NCI-H1436 (cell line): ENCODE data around the gene ENTPD8.
A peak's percentile ranks its signal among the peaks of the same experiment; 100 is the strongest.
"Not testable (repeated sequence)": the region's sequence is repeated elsewhere in the genome, so short reads cannot be mapped to it uniquely, and the experiment has no call there.

Source experiments
- DNase-seq: peaks from one replicate; lab custom pipeline; 2025; lab: John Stamatoyannopoulos, UW

The ENTPD8 gene

DNA sequence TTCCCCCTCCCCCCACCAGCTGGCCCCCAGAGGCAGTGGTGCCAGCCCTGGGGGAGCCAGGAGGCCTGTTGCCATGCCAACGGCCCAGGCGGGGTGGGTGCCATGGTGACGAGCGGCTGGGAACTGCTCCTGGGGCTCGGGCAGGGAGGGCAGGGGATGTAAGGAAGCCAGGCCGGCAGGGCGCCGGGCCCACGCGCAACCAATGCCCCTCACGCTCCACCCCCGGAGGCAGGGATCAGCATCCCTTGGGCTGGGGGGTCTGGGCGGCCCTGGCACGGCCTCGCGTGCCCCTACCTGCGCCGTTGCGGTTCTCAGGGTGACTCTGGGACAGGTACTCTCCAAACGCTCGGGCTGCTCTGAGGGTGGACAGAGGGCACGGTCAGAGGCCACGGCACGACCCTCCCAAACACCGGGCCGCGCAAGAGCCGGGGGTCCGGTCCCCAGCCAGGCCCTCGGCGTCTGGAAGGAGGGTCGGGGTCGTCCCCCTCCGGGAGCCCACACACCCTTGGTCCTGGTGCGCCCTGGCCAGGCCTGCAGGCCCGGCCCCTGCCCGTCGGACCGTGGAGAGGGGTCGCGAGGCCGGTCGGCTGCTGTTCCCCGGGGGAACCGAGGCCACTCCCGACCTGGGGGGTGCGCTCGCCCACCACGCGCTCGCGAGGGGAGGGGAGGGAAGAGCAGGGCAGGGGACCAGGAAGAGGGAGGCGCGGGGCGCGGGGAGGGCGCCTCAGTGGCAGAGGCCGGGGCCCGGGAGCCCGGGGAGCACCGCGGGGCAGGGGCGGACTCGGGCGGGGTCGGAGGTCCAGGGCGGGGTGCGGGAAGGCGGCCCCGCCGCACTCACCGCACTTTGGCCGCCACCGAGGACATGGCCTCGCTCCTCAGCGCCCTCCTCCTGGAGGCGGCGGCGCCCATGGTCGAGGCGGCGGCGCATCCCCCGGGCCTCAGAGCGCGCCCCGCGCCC is 17.3 kb upstream of the ENTPD8 start:
- DNase-seq: peak; percentile 77

DNA sequence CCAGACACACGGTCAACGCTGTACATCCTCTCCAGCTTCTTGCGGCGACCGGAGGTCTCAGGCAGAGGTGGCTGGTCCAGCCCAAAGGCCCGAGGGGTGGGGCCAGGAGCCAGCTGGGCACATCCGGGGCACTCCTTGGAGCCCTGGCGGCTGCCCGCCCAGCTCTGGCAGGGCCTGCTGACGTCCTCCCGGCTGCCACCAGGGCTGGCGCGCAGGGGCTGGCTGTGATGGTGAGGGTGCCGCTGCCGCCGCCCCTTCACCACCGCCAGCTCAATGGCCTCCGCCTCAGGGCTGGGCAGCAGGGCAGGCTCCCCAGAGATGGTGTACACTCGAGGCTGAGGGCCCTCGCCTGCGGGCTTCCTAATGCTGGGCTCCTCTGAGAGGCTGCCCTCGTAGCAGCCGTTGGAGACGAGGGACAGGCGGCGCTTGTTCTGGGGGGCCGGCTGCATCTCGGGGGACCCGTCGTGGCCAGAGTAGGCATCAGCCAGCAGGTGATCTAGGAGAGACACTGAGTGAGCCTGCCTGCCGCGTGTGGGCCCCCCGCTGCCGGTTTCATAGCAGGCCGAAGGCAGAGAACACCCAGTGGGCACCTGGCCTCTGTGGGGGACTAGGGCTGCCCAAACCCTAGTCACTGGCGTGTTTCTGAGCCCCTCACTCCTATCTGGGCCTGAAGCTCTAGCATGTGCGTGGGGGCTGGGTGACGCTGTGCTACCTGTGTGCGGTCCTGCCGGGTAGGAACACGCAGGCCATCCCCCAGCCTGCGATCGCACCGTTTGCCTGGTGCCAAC is 16.4 kb upstream of the ENTPD8 start:
- no peak for DNase-seq

DNA sequence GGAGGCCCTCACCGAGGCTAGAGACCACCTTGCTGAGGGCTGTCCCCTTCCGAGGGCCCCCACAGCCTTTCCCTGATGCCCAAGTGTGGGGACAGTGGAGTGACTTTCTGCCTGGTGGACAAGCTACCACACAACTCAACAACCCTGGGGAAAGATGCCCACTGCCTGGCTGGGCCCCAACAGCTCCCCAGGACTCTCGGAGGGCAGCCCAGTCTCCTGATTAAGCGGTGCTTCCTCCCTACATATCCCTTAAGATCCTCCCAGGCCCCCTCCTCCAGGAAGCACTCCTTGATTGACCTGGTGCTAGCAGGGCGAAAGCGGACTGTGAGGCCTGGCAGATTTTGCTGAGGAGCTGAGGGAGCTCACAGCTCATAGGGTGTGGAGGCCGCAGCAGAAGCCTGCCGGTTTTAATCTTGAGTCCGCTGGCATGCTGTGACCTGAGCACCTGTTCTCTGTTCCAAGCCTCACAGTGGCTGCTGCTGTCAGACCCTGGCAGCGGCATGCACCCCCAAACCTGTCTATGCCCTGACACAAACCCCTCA is 15.8 kb upstream of the ENTPD8 start:
- DNase-seq: no peak

DNA sequence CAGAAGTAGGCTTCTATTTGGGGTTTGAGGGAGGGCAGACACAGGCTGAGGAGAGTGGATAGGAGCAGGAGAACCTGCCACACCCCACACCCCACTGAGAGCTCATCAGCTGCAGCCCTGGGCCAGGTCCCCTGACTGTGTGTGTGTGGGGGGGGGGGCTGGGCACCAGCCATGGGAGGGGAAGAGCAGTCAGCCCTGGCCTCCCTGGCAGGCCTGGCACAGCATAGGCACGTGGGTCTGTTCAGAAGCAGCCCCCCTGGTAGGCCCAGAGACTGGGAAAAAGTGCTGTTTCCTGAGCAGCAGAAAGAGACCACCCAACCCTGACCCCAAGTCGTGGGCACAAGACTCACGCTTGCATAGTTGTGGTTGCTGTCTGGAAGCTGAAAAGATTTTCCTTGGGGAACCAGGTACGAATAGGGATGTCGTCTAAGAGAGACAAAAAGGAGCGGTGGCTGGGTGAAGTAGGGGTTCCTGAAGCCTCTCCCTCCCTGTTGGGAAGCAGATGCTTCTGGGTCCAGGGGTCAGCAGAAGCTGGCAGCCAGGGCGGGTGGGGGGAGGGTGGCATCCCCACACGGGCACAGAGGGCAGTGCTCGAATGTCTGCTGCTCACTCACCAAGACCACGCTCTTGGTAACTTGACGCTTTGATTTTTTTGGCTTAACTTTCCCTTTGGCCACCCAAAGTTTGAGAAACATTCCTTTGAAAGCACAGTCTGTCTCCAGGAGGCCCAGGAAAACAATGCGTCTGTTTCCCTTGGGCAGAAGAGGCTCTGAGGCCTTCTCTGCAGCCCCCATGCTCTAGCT is 15.1 kb upstream of the ENTPD8 start:
- DNase-seq: no peak

DNA sequence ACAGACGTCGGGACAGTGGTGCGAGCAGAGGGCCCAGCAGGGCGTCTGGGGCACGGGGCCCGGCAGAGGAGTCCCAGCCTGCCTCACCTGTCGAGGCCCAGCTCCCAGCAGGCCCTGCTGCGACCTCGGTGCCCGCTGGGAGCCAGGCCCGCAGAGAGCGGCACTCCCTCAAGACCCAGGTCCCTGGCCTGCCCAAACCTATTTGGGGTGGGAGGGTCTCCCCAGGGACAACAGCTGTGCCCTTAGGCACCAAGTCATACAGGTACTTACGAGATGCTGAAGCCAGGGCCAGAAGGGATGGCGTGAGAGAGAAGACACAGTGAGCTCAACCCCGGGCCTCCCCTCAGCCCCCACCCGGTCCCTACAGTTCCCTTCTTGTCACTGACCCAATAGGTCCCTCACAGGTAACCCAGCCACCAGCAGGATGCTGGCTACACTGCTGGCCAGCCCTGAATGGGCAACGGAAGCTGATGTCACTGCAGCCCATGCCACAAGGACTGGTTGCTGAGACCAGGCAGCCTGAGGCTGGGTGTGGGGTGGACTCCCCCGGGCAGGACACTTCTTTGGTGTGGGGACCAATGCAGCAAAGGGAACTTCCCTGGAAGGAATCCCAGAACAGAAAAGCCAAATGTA is 14.3 kb upstream of the ENTPD8 start:
- no peak for DNase-seq

DNA sequence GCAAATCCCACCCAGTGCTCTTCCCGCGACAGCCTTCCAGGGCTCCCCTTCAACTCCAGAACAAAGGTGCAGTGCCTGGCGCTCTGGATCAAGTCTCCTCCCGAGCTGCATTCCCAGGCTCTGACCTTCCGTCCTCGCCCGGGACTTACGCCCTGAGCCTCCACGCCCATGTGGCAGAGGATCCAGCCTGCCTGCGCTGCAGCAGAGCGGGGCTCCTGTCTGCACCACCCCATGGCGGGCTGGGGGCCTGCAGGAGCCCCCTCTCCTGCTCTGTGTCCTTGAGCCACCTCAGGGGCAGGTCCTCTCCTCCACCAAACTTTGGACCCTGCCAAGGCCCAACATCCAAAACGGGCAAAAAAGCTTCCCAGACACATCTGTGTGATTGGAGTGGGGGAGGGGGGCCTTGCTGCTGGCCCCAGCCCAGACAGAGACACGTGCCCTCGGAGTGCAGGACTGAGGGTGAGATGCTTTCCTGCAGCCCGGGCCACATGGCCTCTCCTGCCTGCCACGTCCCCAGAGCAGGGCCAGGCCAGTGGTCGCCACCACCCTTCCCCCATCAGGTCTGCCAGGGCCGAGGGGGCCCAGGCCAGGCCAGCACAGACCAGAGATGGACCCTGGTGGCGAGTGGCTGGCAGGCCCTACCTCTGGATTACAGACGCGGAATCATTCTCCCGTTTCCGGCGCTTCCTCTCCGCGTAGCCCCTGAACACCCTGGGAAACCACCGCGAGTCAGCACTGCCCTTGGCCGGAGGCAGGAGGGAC is 13.6 kb upstream of the ENTPD8 start:
- DNase-seq: no peak

DNA sequence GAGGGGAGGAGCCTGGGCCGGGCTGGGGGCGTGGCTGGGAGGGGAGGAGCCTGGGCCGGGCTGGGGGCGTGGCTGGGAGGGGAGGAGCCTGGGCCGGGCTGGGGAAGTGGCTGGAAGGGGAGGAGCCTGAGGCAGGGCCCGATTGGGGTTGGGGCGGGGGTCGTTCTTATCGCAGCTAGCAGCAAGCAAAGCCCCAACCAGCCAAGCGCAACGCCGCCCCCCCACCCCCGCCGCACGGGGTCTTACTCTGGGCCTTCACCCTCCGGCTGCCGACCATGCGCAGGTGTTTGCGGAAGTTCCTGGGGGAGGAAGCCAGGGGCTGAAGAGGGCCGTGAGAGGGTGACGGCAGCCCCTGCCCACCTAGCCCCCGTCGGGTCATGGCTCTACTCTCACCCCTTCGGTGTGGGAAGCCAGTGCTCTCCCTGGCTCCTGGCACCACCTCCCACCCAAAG is 13.0 kb upstream of the ENTPD8 start:
- DNase-seq: no peak

DNA sequence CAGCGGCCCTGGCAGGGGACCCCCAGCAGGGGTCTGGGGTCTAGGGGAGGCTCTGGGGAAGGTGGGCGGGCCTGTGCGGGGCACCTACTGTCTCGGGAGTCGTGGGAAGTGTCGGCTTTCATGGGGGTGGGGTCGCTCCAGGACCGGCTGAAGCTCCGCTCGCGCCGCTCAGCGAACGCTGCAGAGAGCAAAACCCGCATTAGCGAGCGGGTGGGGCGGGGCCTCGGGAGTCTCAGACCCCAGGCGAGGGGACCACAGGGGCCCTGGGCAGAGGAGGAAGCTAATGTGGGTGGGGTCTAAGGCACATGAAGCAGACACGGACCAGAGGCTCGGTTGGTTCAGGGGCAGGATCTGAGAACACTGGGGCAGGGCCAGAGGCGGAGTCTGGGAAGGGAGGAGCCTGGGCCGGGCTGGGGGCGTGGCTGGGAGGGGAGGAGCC is 12.5 kb upstream of the ENTPD8 start:
- peak; percentile 15 for DNase-seq

DNA sequence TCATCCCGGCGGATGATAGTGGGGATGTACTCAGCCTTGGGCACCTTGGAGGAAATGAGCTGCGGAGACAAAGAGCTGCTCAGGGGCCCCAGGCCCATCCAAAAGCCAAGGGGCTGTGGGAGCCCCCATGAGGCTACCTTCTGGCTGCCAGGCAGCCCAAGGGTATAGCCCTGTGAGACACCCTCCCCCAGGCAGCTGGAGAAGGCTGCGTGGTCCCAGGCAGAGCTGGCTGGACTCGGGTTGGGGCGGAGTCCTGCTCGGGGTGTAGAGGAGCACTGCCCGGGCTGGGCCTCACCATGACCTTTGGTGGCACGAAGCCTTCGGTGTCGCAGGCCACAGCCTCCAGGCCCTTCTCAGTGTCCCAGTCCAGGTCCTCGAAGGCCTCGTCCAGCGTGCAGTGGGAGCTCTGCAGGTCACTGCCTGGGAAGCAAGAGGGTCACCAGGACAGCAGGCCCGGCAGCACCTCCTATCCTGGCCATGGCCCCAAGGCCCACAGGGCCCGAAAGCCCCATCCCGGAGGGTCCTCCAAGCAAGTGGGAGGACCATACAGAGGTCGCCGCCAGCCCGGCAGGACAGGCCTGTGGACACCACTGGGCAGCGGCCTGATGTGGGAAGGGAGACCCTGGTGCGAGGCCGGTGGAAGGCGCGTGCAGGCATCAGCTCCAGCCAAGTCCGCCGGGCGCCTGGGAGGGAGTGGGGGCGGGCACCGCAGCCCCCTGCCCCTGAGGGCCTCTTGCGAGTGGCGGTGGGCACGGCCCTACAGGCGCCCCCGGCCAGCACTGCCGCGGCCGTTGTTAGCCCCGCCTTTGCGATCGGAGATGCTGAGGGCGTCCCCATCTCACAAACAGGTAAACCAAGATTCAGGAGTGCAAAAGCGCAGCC is 11.8 kb upstream of the ENTPD8 start:
- no peak for DNase-seq

DNA sequence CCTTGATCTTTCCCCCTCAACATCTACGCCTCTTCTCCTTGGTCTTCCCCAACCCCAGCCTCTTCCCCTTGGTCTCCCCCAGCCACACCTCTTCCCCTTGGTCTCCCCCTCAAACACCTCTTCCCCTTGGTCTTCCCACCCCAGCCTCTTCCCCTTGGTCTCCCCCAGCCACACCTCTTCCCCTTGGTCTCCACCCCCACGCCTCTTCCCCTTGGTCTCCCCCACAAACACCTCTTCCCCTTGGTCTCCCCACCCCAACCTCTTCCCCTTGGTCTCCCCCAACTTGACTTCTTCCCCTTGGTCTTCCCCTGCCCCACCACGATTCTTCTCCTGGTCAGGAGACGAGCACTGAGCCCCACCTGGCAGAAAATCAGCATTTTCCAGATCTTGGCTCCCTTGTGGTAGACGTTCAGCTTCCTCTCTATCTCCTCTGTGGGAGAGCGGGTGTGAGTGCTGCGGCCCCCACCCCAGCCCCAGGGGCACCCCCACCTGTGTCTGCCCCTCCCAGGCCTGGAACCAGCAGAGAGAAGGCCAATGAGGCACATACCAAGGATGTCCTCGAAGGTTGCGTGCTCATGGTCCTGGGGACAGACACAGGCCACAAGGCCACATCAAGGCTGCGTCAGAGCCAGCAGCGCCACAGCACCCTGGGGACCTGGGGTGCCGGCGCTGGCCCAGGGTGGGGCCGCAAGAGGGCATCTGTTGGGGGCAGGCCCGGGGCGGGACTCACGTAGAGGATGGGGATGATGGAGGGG is 11.0 kb upstream of the ENTPD8 start:
- no peak for DNase-seq

DNA sequence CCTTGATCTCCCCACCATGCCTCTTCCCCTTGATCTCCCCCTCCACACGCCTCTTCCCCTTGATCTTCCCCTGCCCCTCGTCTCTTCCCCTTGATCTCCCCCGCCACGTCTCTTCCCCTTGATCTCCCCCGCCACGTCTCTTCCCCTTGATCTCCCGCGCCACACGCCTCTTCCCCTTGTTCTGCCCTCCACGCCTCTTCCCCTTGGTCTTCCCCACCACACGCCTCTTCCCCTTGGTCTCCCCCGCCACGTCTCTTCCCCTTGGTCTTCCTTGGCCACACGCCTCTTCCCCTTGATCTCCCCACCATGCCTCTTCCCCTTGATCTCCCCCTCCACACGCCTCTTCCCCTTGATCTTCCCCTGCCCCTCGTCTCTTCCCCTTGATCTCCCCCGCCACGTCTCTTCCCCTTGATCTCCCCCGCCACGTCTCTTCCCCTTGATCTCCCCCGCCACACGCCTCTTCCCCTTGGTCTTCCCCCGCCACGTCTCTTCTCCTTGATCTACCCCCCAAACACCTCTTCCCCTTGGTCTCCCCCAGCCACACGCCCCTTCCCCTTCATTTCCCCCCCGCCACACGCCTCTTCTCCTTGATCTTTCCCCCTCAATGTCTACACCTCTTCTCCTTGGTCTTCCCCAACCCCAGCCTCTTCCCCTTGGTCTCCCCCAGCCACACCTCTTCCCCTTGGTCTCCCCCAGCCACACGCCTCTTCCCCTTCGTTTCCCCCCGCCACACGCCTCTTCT is 10.3 kb upstream of the ENTPD8 start:
- not testable (repeated sequence) for DNase-seq

DNA sequence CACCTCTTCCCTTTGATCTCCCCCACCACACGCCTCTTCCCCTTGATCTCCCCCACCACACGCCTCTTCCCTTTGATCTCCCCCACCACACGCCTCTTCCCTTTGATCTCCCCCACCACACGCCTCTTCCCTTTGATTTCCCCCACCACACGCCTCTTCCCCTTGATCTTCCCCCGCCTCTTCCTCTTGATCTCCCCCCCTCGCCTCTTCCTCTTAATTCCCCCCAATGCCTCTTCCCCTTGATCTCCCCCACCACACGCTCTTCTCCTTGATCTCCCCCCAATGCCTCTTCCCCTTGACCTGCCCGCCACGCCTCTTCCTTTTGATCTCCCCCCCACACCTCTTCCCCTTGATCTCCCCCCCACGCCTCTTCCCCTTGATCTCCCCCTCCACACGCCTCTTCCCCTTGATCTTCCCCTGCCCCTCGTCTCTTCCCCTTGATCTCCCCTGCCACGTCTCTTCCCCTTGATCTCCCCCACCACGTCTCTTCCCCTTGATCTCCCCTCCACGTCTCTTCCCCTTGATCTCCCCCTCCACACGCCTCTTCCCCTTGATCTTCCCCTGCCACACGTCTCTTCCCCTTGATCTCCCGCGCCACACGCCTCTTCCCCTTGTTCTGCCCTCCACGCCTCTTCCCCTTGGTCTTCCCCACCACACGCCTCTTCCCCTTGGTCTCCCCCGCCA is 9.5 kb upstream of the ENTPD8 start:
- DNase-seq: not testable (repeated sequence)

DNA sequence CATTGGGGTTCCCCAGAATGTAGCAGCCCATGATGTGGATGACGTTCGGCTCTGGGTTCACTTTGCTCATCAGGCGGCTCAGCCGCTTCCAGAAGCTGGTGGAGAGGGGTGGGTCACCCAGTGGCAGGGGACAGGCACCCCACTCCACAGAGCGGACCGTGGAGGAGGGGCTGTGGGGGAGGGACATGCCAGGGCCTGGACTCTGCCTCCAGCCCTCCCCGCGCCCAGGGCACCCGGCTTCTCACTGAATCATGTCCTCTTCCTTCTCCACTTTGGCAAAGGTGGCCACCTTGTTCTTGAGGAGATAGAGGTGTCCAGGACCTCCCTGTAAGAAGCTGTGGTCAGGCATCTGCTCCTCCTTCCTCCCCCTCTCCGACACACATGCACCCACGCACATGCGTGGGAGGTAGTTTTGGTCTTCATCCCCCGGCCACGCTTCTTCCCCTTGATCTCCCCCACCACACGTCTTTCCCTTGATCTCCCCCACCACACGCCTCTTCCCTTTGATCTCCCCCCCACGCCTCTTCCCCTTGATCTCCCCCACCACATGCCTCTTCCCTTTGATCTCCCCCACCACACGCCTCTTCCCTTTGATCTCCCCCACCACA is 8.9 kb upstream of the ENTPD8 start:
- DNase-seq: no peak

DNA sequence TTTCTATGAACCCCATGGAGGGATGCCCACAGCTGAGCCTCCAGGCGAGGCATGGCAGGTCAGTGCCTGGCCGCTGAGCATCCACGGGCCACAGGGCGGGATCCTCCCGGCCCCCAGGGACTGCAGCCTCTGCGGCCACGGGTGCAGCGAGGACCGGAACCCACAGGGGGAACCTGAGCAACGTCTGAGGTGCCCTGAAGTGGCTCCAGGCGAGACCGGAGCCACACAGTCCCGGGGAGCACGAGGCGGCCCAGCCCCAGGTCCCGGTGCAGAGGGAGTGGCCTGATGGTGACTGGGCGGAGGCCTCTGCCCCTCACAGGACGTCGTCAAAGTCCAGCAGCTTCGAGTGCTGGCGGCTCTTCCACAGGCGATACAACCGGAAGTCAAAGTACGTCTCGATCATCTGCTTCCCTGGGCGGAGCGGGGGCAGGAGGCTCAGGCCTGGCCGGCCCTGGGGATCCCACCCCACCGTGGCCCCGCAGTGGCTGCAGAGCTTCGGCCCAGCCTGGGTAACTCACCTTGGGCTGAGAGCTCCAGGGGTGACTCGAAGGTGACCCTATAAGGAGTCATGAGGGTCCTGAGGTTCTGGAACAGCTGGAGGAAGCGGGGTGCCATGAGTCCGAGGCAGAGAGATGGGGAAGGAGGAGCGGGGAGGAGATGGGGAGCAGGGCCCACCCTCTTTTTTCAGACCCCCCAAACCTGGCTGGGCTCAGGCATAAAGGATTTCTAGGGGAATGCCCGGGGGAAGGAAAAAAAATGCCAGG is 8.1 kb upstream of the ENTPD8 start:
- DNase-seq: no peak

DNA sequence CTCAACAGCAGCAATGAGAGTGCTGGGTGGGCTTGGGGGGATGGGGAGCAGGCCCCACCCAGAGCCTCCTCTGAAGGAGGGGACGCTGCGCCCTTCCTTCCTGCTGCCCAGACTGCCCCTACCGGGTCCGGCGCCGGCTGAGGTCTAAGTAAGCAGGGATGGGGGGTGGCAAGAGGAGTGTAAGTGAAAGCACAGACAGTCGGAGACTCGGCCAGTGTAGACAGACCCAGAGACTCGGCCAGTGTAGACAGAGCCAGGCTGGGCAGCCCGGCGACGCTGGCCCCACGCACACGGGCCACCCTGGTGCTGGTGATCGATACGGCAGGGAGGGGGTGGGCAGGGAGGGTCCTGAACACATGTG is 7.4 kb upstream of the ENTPD8 start:
- no peak for DNase-seq
